Mesenchymal stem cell (in vitro differentiated cells and primary cell): ENCODE results near the gene TCF21.

Experiments used
- DNase-seq: peaks from one replicate; pipeline ENCODE4 v3.0.0-alpha.2; 2013
- H2AFZ ChIP-seq: one replicate; pipeline ENCODE4 v1.6.1; 2013; ENCODE audit warnings: low read depth, mild to moderate bottlenecking, control low read depth, inconsistent platforms, low read length, moderate library complexity
- H2AK5ac ChIP-seq: 2 replicates; pipeline ENCODE4 v1.6.1; 2013; ENCODE audit warnings: low read length, moderate library complexity, mild to moderate bottlenecking, inconsistent platforms; ENCODE audit not compliant: severe bottlenecking
- H2BK120ac ChIP-seq: one replicate; pipeline ENCODE4 v1.6.1; 2013; ENCODE audit warnings: low read depth, mild to moderate bottlenecking, inconsistent platforms, low read length, moderate library complexity
- H2BK12ac ChIP-seq, 2 experiments: one replicate each; pipeline ENCODE4 v1.6.1; 2013; ENCODE audit warnings: inconsistent platforms in 2 of 2, low read length in 2 of 2, mild to moderate bottlenecking in 2 of 2, moderate library complexity in 2 of 2, control low read depth in 1 of 2
- H2BK15ac ChIP-seq: one replicate; pipeline ENCODE4 v1.6.1; 2013; ENCODE audit warnings: mild to moderate bottlenecking, low read depth, inconsistent platforms; ENCODE audit not compliant: poor library complexity, severe bottlenecking
- H2BK5ac ChIP-seq: 2 replicates; pipeline ENCODE4 v1.6.1; 2013; ENCODE audit warnings: low read depth, mild to moderate bottlenecking, low read length, control low read depth, inconsistent platforms; ENCODE audit not compliant: poor library complexity, severe bottlenecking
- H3K14ac ChIP-seq, 2 experiments: one replicate each; pipeline ENCODE4 v1.6.1; 2013; ENCODE audit warnings: inconsistent platforms in 2 of 2, low read length in 2 of 2, control low read depth in 1 of 2, mild to moderate bottlenecking in 1 of 2, moderate library complexity in 1 of 2
- H3K18ac ChIP-seq, 2 experiments: one replicate each; pipeline ENCODE4 v1.6.1; 2013; ENCODE audit warnings: inconsistent platforms in 2 of 2, low read length in 2 of 2, control low read depth in 1 of 2, low read depth in 1 of 2, mild to moderate bottlenecking in 1 of 2
- H3K23ac ChIP-seq, 2 experiments: one replicate each; pipeline ENCODE4 v1.6.1; 2013; ENCODE audit warnings: inconsistent platforms in 2 of 2, low read length in 2 of 2, mild to moderate bottlenecking in 2 of 2, moderate library complexity in 2 of 2, control low read depth in 1 of 2
- H3K27ac ChIP-seq: 2 replicates; pipeline ENCODE4 v1.5.1; 2013; ENCODE audit warnings: mild to moderate bottlenecking, moderate library complexity, low read length, control low read depth, inconsistent platforms; ENCODE audit not compliant: poor library complexity, severe bottlenecking
- H3K27me3 ChIP-seq, 2 experiments: 2 replicates each; pipeline versions ENCODE4 v1.6.1 to v1.7.0; 2013; ENCODE audit warnings: low read length in 2 of 2, mild to moderate bottlenecking in 2 of 2, moderate library complexity in 2 of 2, control low read depth in 1 of 2, inconsistent platforms in 1 of 2; ENCODE audit not compliant: control insufficient read depth in 1 of 2, insufficient read depth in 1 of 2
- H3K36me3 ChIP-seq, 2 experiments: 2 replicates each; pipeline versions ENCODE4 v1.6.1 to v1.7.0; 2013; ENCODE audit warnings: low read length in 2 of 2, control low read depth in 1 of 2, inconsistent platforms in 1 of 2, low read depth in 1 of 2, mild to moderate bottlenecking in 1 of 2; ENCODE audit not compliant: insufficient read depth in 2 of 2, control insufficient read depth in 1 of 2
- H3K4ac ChIP-seq, 2 experiments: one replicate each; pipeline ENCODE4 v1.6.1; 2013; ENCODE audit warnings: inconsistent platforms in 2 of 2, low read length in 2 of 2, mild to moderate bottlenecking in 2 of 2, moderate library complexity in 2 of 2, control low read depth in 1 of 2, low read depth in 1 of 2
- H3K4me1 ChIP-seq: 2 replicates; pipeline ENCODE4 v1.6.1; 2013; ENCODE audit warnings: low read depth, low read length, control low read depth; ENCODE audit not compliant: control insufficient read depth, insufficient read depth
- H3K4me2 ChIP-seq: 2 replicates; pipeline ENCODE4 v1.6.1; 2013; ENCODE audit warnings: low read length, mild to moderate bottlenecking, inconsistent platforms; ENCODE audit not compliant: poor library complexity, severe bottlenecking
- H3K4me3 ChIP-seq, 2 experiments: 2 replicates each; pipeline versions ENCODE4 v1.5.1 to v1.7.0; 2013; ENCODE audit warnings: low read length in 2 of 2, mild to moderate bottlenecking in 2 of 2, control low read depth in 1 of 2, low read depth in 1 of 2; ENCODE audit not compliant: insufficient read depth in 1 of 2
- H3K79me1 ChIP-seq: replicated peaks from 2 replicates; pipeline ENCODE4 v1.6.1; 2013; ENCODE audit warnings: mild to moderate bottlenecking, control low read depth, low read length, inconsistent platforms; ENCODE audit not compliant: poor library complexity, severe bottlenecking
- H3K9ac ChIP-seq: 2 replicates; pipeline ENCODE4 v1.7.0; 2013; ENCODE audit warnings: mild to moderate bottlenecking, low read length, moderate library complexity
- H3K9me3 ChIP-seq: 2 replicates; pipeline ENCODE4 v1.7.0; 2013; ENCODE audit warnings: mild to moderate bottlenecking, low read length; ENCODE audit not compliant: control insufficient read depth
- H4K8ac ChIP-seq: one replicate; pipeline ENCODE4 v1.6.1; 2013; ENCODE audit warnings: inconsistent platforms, mild to moderate bottlenecking, low read length, moderate library complexity
- H4K91ac ChIP-seq: one replicate; pipeline ENCODE4 v1.6.1; 2013; ENCODE audit warnings: mild to moderate bottlenecking, low read length, inconsistent platforms
- WGBS: methylation state at CpG from one replicate; pipeline ENCODE4 v1.1.7; 2013; ENCODE audit warnings: mixed read lengths; 5-methylcytosine and 5-hydroxymethylcytosine counted together

Gene TCF21

DNA sequence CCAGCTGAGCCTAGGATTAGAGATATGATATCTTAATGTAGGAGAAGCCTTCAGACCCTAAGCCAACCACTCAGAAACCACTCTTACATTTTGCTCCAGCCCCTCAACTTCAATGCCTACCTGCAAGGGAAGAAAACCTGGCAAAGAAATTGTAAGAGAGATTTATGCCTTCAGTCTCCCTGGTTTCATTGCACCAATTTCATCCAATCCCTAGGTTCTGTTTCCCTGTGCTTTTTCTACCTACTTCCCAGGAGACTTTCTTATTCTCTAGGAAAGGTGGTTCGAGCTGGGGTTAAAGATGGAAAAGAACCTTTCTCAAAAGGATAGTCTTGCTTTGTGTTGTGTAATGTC, 1.1 kb upstream of the TCF21 start:
- no peak overlapping the region for H3K4me2 ChIP-seq
- peaks cover 19% of the 10 kb centered on the region for H3K4me1 ChIP-seq
- no peak overlapping the region for H2BK12ac ChIP-seq
- no peak overlapping the region for H3K4me3 ChIP-seq
- no peak overlapping the region for H3K18ac ChIP-seq
- WGBS, result 71% methylated on average over 1 of the region's 1 CpG
- H3K79me1 ChIP-seq, result no peaks in the 10 kb centered on the region
- no peak overlapping the region for H2AK5ac ChIP-seq
- no peaks in the 10 kb centered on the region for H3K36me3 ChIP-seq
- no peak overlapping the region for H2BK15ac ChIP-seq
- H4K91ac ChIP-seq, result no peak overlapping the region
- no peak overlapping the region for H3K23ac ChIP-seq
- no peak overlapping the region for H4K8ac ChIP-seq
- no peak overlapping the region for H2AFZ ChIP-seq
- no peaks in the 10 kb centered on the region for H3K9me3 ChIP-seq
- H2BK120ac ChIP-seq, result no peak overlapping the region
- peaks cover 48 to 53% of the 10 kb centered on the region in 2 experiments for H3K27me3 ChIP-seq
- no peak overlapping the region for H2BK5ac ChIP-seq
- no peak overlapping the region for H3K4ac ChIP-seq
- H3K27ac ChIP-seq, result no peak overlapping the region
- DNase-seq, result no peak
- no peak overlapping the region for H3K14ac ChIP-seq
- H3K9ac ChIP-seq, result no peak overlapping the region

- Histone ChIP-seq H3K9me3 (no peaks in the 10 kb centered on the region), H2BK5ac (no peak overlapping the region), H3K23ac (peak overlapping the region in 1 of 2 experiments; percentile 57), H3K4ac (peak overlapping the region; percentile 34 to 39), H3K4me2 (peak overlapping the region; percentile 83), H3K36me3 (no peaks in the 10 kb centered on the region), H3K4me1 (peaks cover 21% of the 10 kb centered on the region), H2BK12ac (peak overlapping the region in 1 of 2 experiments; percentile 17), H2BK15ac (no peak overlapping the region), H3K27me3 (peaks cover 66 to 72% of the 10 kb centered on the region in 2 experiments), H2BK120ac (peak overlapping the region; percentile 51), H4K91ac (peak overlapping the region; percentile 40), H3K4me3 (peak overlapping the region; percentile 45 to 83), H3K9ac (peak overlapping the region; percentile 54), H2AK5ac (no peak overlapping the region), H4K8ac (peak overlapping the region; percentile 41), H2AFZ (peak overlapping the region; percentile 46), H3K14ac (peak overlapping the region; percentile 33 to 49), H3K79me1 (no peaks in the 10 kb centered on the region), H3K18ac (peak overlapping the region; percentile 37 to 96), H3K27ac (no peak overlapping the region)
- WGBS, result under 1% methylated on average over 53 of the region's 56 CpGs
- peak; percentile 74 for DNase-seq
These were observed 867 bp downstream of the TCF21 start for GRCh38 chr6:133889557-133890403.

GRCh38 chr6:133890711-133891148, 1.8 kb downstream of the TCF21 start:
- Histone ChIP-seq H3K18ac (no peak overlapping the region), H2AK5ac (no peak overlapping the region), H3K79me1 (no peaks in the 10 kb centered on the region), H3K4me3 (peak overlapping the region in 1 of 2 experiments; percentile 83), H3K4me2 (peak overlapping the region; percentile 30), H3K9ac (peak overlapping the region; percentile 54), H3K4ac (no peak overlapping the region), H3K23ac (no peak overlapping the region), H3K27ac (no peak overlapping the region), H3K4me1 (peaks cover 23% of the 10 kb centered on the region), H2BK12ac (no peak overlapping the region), H3K27me3 (peaks cover 73 to 81% of the 10 kb centered on the region in 2 experiments), H3K14ac (no peak overlapping the region), H2BK15ac (no peak overlapping the region), H2AFZ (no peak overlapping the region), H2BK120ac (no peak overlapping the region), H4K8ac (no peak overlapping the region), H3K36me3 (no peaks in the 10 kb centered on the region), H3K9me3 (no peaks in the 10 kb centered on the region), H2BK5ac (no peak overlapping the region), H4K91ac (no peak overlapping the region)
- WGBS, result 0% methylated on average over 1 of the region's 4 CpGs
- peak; percentile 58 for DNase-seq

GRCh38 chr6:133891149-133891926, 2.4 kb downstream of the TCF21 start:
- Histone ChIP-seq H3K9ac (peak overlapping the region; percentile 54), H2BK15ac (no peak overlapping the region), H3K14ac (peak overlapping the region in 1 of 2 experiments; percentile 9), H3K27me3 (peaks cover 79 to 85% of the 10 kb centered on the region in 2 experiments), H4K8ac (no peak overlapping the region), H3K4me1 (peaks cover 28% of the 10 kb centered on the region), H2BK5ac (no peak overlapping the region), H3K23ac (peak overlapping the region in 1 of 2 experiments; percentile 90), H2AK5ac (no peak overlapping the region), H2BK120ac (peak overlapping the region; percentile 75), H3K79me1 (no peaks in the 10 kb centered on the region), H2BK12ac (peak overlapping the region in 1 of 2 experiments; percentile 65), H3K4ac (peak overlapping the region in 1 of 2 experiments; percentile 71), H3K4me3 (peak overlapping the region; percentile 11 to 83), H4K91ac (no peak overlapping the region), H3K18ac (peak overlapping the region; percentile 16 to 93), H3K4me2 (peak overlapping the region; percentile 41), H3K9me3 (no peaks in the 10 kb centered on the region), H3K36me3 (no peaks in the 10 kb centered on the region), H3K27ac (no peak overlapping the region), H2AFZ (no peak overlapping the region)
- peak; percentile 66 for DNase-seq
- WGBS, result under 1% methylated on average over 45 of the region's 45 CpGs
